Measurements from ENCODE around the gene NOXA1.

- no peak for TF ChIP-seq CTCF (optimal IDR thresholded peaks at IDR 0.05 in 1 of 3, IDR thresholded peaks at IDR 0.05 in 1 of 3, conservative IDR thresholded peaks at IDR 0.05 in 1 of 3; ENCODE audit: extremely low read depth in 1 of 3, insufficient read depth in 2 of 3, low read length in 3 of 3)
- no peak for TF ChIP-seq EZH2 (IDR thresholded peaks at IDR 0.05; ENCODE audit: low read length)
Observed at GRCh38 chr9:137437691-137438590, 14.7 kb downstream of the NOXA1 start.

Data from keratinocyte (primary cell).